Activated CD8-positive, alpha-beta T cell treated with anti-CD3 and anti-CD28 coated beads, Interleukin-2, amount 10 ng/mL, durations not matched to agents 7 days and 5 days (primary cell): ENCODE results near the gene SLC1A2. TPM values are rescaled to one million over a fixed set of nuclear protein-coding genes. Genes with fewer than 3 reads are reported as not detected.
A peak's percentile ranks its signal among the peaks of the same experiment; 100 is the strongest.

Source experiments
- ATAC-seq: fragments of 150-1000 bp; cut with Tn5 transposase; one replicate; pipeline ENCODE4 v1.10.0; 2021; ENCODE audit warnings: moderate library complexity
- CTCF ChIA-PET: fragments of 350-600 bp; sonication (Branson Sonifier 250); formaldehyde crosslinking; loops from one replicate; lab custom pipeline; 2021; ENCODE audit warnings: antibody characterized with exemption; lab: Charles Lee
- POLR2A ChIA-PET: fragments of 350-600 bp; sonication (Branson Sonifier 250); formaldehyde crosslinking; loops from one replicate; lab custom pipeline; 2021; ENCODE audit warnings: antibody characterized with exemption; lab: Charles Lee
- DNase-seq: peaks from one replicate; pipeline ENCODE4 v3.0.0-alpha.2; 2020
- H3K27ac Mint-ChIP-seq: one replicate; pipeline ENCODE4 v1.8.0; 2021; ENCODE audit warnings: mild to moderate bottlenecking, mixed read lengths
- H3K27me3 Mint-ChIP-seq: one replicate; pipeline ENCODE4 v1.8.0; 2021; ENCODE audit warnings: low read depth, mixed read lengths
- H3K36me3 Mint-ChIP-seq: one replicate; pipeline ENCODE4 v1.8.0; 2021; ENCODE audit warnings: low read depth, mixed read lengths
- H3K4me1 Mint-ChIP-seq: one replicate; pipeline ENCODE4 v1.8.0; 2021; ENCODE audit warnings: low read depth, mixed read lengths
- H3K4me3 Mint-ChIP-seq: one replicate; pipeline ENCODE4 v1.8.0; 2021; ENCODE audit warnings: mild to moderate bottlenecking, mixed read lengths
- H3K9me3 Mint-ChIP-seq: one replicate; pipeline ENCODE4 v1.8.0; 2022; ENCODE audit warnings: mixed read lengths; ENCODE audit not compliant: insufficient read depth
- total RNA-seq, 2 experiments: library from RNA; stranded (reverse); gene quantifications; one replicate each; pipeline ENCODE4 v1.2.3, GENCODE V29; 2021

The SLC1A2 gene
- total RNA-seq, 2 experiments from 2014 or later = not detected

- POLR2A ChIA-PET = no interaction called here
- peaks cover 5% of the 10 kb centered on the region for H3K27me3 Mint-ChIP-seq
- ATAC-seq (no peak), DNase-seq (no peak)
- H3K36me3 Mint-ChIP-seq = no peaks in the 10 kb centered on the region
- no peaks in the 10 kb centered on the region for H3K9me3 Mint-ChIP-seq
- peaks cover 10% of the 10 kb centered on the region for H3K4me1 Mint-ChIP-seq
- H3K4me3 Mint-ChIP-seq = no peak overlapping the region
- no peak overlapping the region for H3K27ac Mint-ChIP-seq
- CTCF ChIA-PET = interaction anchor here (0.9 to 1.3 kb wide), 2 partner anchors 14 to 23 kb away, joined by 3 read pairs; no protein-coding TSS in a partner anchor
Observed at GRCh38 chr11:35359321-35360054, 59.9 kb downstream of the SLC1A2 start.

- POLR2A ChIA-PET = no interaction called here
- no peaks in the 10 kb centered on the region for H3K36me3 Mint-ChIP-seq
- peaks cover 5% of the 10 kb centered on the region for H3K27me3 Mint-ChIP-seq
- ATAC-seq = no peak
- no peak overlapping the region for H3K27ac Mint-ChIP-seq
- no peak overlapping the region for H3K4me3 Mint-ChIP-seq
- CTCF ChIA-PET = interaction anchor here (1.3 kb wide), 1 partner anchor 24 kb away, joined by 3 read pairs; no protein-coding TSS in a partner anchor
- DNase-seq = no peak
- H3K4me1 Mint-ChIP-seq = peaks cover 10% of the 10 kb centered on the region
- no peaks in the 10 kb centered on the region for H3K9me3 Mint-ChIP-seq
Observed at GRCh38 chr11:35358391-35358790, 61.0 kb downstream of the SLC1A2 start.

DNA sequence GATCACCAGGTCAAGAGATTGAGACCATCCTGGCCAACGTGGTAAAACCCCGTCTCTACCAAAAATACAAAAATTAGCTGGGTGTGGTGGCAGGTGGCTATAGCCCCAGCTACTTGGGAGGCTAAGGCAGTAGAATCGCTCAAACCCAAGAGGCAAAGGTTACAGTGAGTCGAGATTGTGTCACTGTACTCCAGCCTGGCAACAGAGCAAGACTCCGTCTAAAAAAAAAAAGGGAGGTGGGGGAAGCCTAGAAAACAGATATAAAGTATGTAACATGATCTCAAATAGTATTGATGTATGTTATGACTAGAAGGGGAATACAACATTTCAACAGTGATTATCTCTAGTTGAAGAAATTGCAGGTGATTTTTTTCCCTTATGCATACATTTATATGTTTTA is 61.4 kb downstream of the SLC1A2 start:
- no peaks in the 10 kb centered on the region for H3K9me3 Mint-ChIP-seq
- POLR2A ChIA-PET = no interaction called here
- H3K27ac Mint-ChIP-seq = no peak overlapping the region
- peaks cover 3% of the 10 kb centered on the region for H3K27me3 Mint-ChIP-seq
- DNase-seq (no peak), ATAC-seq (no peak)
- H3K36me3 Mint-ChIP-seq = no peaks in the 10 kb centered on the region
- CTCF ChIA-PET = no interaction called here
- no peak overlapping the region for H3K4me3 Mint-ChIP-seq
- peaks cover 10% of the 10 kb centered on the region for H3K4me1 Mint-ChIP-seq

GRCh38 chr11:35355102-35355749 is 64.1 kb downstream of the SLC1A2 start:
- Mint-ChIP-seq H3K4me3 (no peak overlapping the region), H3K27ac (no peak overlapping the region), H3K36me3 (no peaks in the 10 kb centered on the region), H3K4me1 (peaks cover 10% of the 10 kb centered on the region), H3K9me3 (peaks cover 3% of the 10 kb centered on the region), H3K27me3 (peaks cover 5% of the 10 kb centered on the region)
- DNase-seq (no peak), ATAC-seq (no peak)
- CTCF ChIA-PET = interaction anchor here (1.5 kb wide), 1 partner anchor 8 kb away, joined by 4 read pairs; no protein-coding TSS in a partner anchor
- POLR2A ChIA-PET = no interaction called here

DNA sequence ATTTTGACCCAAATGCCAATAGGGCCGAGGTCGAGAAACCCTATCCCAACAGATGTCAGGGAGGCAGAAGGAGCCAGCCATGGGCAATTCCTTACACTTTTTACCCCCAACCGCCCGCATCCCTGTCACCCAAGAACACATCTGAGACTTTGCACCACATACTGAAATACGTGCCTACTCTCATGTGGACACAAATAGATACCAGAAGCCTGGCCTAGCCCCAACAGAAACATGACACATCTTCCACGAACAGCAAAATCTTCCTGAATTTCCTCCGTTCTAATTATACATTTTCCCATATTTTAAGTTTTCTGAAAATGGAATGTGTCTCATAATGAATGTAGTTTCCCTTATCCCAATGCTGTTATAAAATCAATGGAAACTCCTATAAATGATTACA is 64.7 kb downstream of the SLC1A2 start:
- no peaks in the 10 kb centered on the region for H3K36me3 Mint-ChIP-seq
- CTCF ChIA-PET = interaction anchor here (1.5 kb wide), 1 partner anchor 7 kb away, joined by 4 read pairs; no protein-coding TSS in a partner anchor

DNA sequence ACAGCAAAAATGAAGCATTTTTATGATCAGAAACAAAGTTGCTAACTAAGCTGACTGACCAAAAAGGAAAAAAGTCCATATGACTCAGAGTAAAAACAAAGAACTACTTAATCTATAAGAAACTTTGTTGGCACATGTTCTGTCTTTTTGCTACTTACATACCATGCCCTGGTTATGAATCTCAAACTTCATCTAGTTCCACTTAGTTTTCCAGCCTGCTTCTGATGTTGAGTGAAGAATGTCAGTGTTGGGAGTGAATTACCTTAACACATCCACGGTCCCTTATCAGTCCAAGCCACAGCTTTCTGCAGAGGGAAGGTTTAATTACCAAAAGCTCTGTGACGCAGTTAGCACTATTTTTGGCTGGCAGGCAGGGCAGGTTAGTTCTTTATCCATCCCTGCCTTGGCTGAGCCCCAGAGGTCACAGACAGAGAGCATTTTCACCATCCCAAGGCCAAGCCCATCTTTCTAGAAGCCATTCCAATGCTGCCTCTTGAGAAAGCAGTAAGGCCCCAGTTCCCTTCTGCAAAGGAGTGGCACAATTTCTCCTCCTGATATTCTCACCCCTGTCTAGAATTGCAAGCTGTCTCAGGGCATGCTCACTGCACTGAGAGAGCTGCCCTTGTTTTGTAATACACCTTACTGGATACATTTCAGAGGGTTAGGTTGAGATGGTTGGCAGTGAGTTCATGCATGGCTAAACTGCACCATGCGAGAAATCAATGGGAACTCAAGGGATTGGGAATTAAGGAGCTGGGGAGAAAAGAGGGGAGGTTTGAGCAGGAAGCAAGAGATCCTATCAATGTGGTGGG is 67.1 kb downstream of the SLC1A2 start:
- H3K27me3 Mint-ChIP-seq = peaks cover 3% of the 10 kb centered on the region
- H3K36me3 Mint-ChIP-seq = no peaks in the 10 kb centered on the region
- ChIA-PET CTCF (interaction anchor here (1.1 kb wide), 1 partner anchor 47 kb away, joined by 3 read pairs; no protein-coding TSS in a partner anchor), POLR2A (no interaction called here)
- H3K4me3 Mint-ChIP-seq = no peak overlapping the region
- H3K27ac Mint-ChIP-seq = no peak overlapping the region
- no peak for ATAC-seq
- H3K9me3 Mint-ChIP-seq = peaks cover 9% of the 10 kb centered on the region
- H3K4me1 Mint-ChIP-seq = peaks cover 27% of the 10 kb centered on the region
- no peak for DNase-seq

More for the DNA sequence above, 64.7 kb downstream of the SLC1A2 start:
- Mint-ChIP-seq H3K27ac (no peak overlapping the region), H3K27me3 (peaks cover 5% of the 10 kb centered on the region), H3K4me3 (no peak overlapping the region), H3K9me3 (peaks cover 9% of the 10 kb centered on the region), H3K4me1 (peaks cover 16% of the 10 kb centered on the region)
- ATAC-seq = no peak
- POLR2A ChIA-PET = no interaction called here
- no peak for DNase-seq

GRCh38 chr11:35349897-35350296 is 69.5 kb downstream of the SLC1A2 start:
- H3K36me3 Mint-ChIP-seq = no peaks in the 10 kb centered on the region
- POLR2A ChIA-PET = interaction anchor here (1.4 kb wide), 1 partner anchor 22 kb away, joined by 4 read pairs; no protein-coding TSS in a partner anchor
- no peak for DNase-seq

DNA sequence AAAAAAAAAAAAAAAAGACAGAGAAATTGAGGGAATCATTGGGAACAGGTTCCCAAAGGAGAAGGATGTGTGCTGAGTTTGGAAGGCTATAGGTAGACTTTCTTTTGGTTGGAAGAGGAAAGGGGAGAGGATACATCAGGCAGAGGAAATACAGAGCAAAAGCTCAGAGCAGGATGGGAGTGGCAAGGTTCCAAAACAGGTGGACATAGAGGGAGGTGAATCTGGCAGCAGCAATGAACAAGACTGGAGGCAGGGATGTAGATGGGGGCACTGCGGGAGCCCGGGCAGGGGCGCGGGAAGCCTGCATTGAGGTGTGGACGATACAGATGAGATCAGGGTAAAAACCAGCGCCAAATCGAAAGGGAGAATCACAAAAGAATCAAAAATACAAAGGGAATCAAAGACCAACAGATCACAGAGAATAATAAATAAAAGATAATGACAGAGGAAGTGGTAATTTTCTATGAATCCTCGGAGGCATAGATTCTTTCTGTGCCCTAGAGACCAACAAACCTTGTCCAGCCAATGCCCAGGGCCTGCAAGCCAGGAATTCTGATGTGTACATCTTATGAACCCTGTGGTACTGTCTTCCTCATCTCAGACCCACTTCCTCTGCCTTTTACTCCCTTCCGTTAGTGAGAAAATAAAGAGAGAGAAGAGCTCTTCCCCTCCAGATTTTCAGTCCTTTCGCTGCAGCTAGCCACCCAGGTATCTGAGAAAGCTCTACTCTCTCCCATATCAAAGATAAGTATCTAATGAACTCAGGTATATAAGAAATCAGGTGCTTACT is 70.3 kb downstream of the SLC1A2 start:
- ChIA-PET CTCF (interaction anchor here (0.9 to 1.0 kb wide), 2 partner anchors 28 to 42 kb away, joined by 3 read pairs; no protein-coding TSS in a partner anchor), POLR2A (interaction anchor here (1.4 kb wide), 1 partner anchor 23 kb away, joined by 4 read pairs; no protein-coding TSS in a partner anchor)
- Mint-ChIP-seq H3K27me3 (peaks cover 3% of the 10 kb centered on the region), H3K9me3 (peaks cover 9% of the 10 kb centered on the region), H3K36me3 (no peaks in the 10 kb centered on the region), H3K4me3 (no peak overlapping the region), H3K4me1 (peaks cover 31% of the 10 kb centered on the region), H3K27ac (peak overlapping the region; percentile 69)
- no peak for DNase-seq
- ATAC-seq = no peak

More at GRCh38 chr11:35349897-35350296, 69.5 kb downstream of the SLC1A2 start:
- peaks cover 9% of the 10 kb centered on the region for H3K9me3 Mint-ChIP-seq
- no peak for ATAC-seq
- H3K27me3 Mint-ChIP-seq = peaks cover 3% of the 10 kb centered on the region
- H3K4me3 Mint-ChIP-seq = no peak overlapping the region
- H3K27ac Mint-ChIP-seq = no peak overlapping the region
- H3K4me1 Mint-ChIP-seq = peaks cover 23% of the 10 kb centered on the region
- CTCF ChIA-PET = interaction anchor here (0.9 to 1.0 kb wide), 2 partner anchors 29 to 42 kb away, joined by 3 read pairs; no protein-coding TSS in a partner anchor

DNA sequence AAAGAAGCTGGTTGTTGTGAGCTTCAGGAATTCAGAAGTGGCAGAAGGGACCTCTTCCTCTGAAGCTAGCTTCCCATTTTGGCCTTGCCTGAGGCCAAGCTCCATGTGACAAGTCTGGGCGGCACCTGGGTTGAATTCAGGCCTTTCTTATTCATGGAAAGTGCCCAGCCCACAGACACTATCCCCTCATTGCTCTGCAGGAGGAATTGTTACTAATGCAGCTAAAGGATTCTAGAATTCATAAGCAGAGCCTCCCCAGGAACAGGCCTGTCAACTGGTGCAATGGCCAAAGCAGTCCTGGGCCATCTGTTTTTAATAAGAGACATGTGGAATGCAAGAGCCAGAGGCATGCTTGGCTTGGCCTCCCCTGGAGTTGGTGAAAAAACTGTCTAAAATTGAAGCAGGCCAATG is 71.4 kb downstream of the SLC1A2 start:
- no peak overlapping the region for H3K27ac Mint-ChIP-seq
- H3K27me3 Mint-ChIP-seq = peaks cover 3% of the 10 kb centered on the region
- ChIA-PET POLR2A (no interaction called here), CTCF (interaction anchor here (1.7 to 2.5 kb wide), 2 partner anchors 8 to 43 kb away, joined by 4 to 6 read pairs; no protein-coding TSS in a partner anchor)
- H3K36me3 Mint-ChIP-seq = no peaks in the 10 kb centered on the region
- H3K9me3 Mint-ChIP-seq = peaks cover 9% of the 10 kb centered on the region
- no peak overlapping the region for H3K4me3 Mint-ChIP-seq
- ATAC-seq = no peak
- DNase-seq = no peak
- H3K4me1 Mint-ChIP-seq = peaks cover 43% of the 10 kb centered on the region

DNA sequence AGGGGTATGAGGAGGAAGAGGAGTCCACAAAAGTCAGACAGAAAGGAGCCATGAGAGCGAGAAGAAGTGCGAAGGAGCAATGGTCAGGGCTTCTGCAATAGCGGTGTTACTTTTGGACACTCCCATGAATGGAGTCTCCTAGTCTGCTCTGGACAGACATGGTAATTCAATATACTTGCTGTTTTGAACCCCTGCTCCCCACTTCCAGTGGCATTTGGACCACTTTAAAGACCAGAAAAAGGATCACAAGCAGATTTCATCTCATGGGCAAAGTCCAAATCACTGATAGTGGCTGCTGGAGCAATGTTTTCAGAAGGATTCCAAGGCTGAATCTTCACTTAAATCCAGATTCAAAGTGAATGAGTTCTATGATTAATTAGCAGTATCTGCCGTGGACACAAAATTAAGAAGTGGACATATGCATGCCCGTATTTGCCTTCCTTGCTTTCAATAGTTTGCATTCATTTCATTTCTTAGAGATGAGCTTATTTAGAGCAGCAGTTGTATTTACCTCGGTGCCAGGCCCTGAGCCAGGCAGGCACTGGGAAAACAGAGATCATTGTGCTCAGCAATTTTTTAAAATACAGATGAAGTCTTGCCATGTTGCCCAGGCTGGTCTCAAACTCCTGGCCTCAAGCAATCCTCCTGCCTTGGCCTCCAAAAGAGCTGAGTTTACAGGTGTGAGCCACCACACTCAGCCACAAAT is 72.0 kb downstream of the SLC1A2 start:
- POLR2A ChIA-PET = no interaction called here
- DNase-seq (no peak), ATAC-seq (no peak)
- Mint-ChIP-seq H3K4me1 (peaks cover 48% of the 10 kb centered on the region), H3K4me3 (no peak overlapping the region), H3K36me3 (no peaks in the 10 kb centered on the region), H3K27ac (no peak overlapping the region), H3K9me3 (peaks cover 9% of the 10 kb centered on the region), H3K27me3 (no peaks in the 10 kb centered on the region)
- CTCF ChIA-PET = interaction anchor here (1.7 to 2.5 kb wide), 2 partner anchors 8 to 42 kb away, joined by 4 to 6 read pairs; no protein-coding TSS in a partner anchor
